Measurements from ENCODE around the gene SLC7A6OS.

Gene SLC7A6OS

GRCh38 chr16:68332411-68333121 lies 21.8 kb upstream of the SLC7A6OS start:
- Histone ChIP-seq H3K4me3 (replicated peaks; ENCODE audit: low read depth, low read length) (no peak overlapping the region), H3K36me3 (ENCODE audit: control insufficient read depth, insufficient read depth, low read length) (peaks cover 10% of the 10 kb centered on the region), H3K27me3 (replicated peaks; ENCODE audit: control insufficient read depth, insufficient read depth, low read length) (no peaks in the 10 kb centered on the region)
- no peak for TF ChIP-seq CTCF (IDR thresholded peaks at IDR 0.05; ENCODE audit: insufficient read depth, low read length, poor library complexity, severe bottlenecking)
- no peak for DNase-seq (ENCODE audit: extremely low read depth, insufficient read length)

GRCh38 chr16:68331879-68332410 lies 21.2 kb upstream of the SLC7A6OS start:
- Histone ChIP-seq H3K4me3 (replicated peaks; ENCODE audit: low read depth, low read length) (no peak overlapping the region), H3K27me3 (replicated peaks; ENCODE audit: control insufficient read depth, insufficient read depth, low read length) (no peaks in the 10 kb centered on the region), H3K36me3 (ENCODE audit: control insufficient read depth, insufficient read depth, low read length) (peaks cover 6% of the 10 kb centered on the region)
- DNase-seq (ENCODE audit: extremely low read depth, insufficient read length) = no peak
- no peak for TF ChIP-seq CTCF (IDR thresholded peaks at IDR 0.05; ENCODE audit: insufficient read depth, low read length, poor library complexity, severe bottlenecking)

GRCh38 chr16:68328860-68329390 lies 18.2 kb upstream of the SLC7A6OS start:
- Histone ChIP-seq H3K4me3 (replicated peaks; ENCODE audit: low read depth, low read length) (no peak overlapping the region), H3K36me3 (ENCODE audit: control insufficient read depth, insufficient read depth, low read length) (peaks cover 7% of the 10 kb centered on the region), H3K27me3 (replicated peaks; ENCODE audit: control insufficient read depth, insufficient read depth, low read length) (no peaks in the 10 kb centered on the region)
- DNase-seq (ENCODE audit: extremely low read depth, insufficient read length) = no peak
- no peak for TF ChIP-seq CTCF (IDR thresholded peaks at IDR 0.05; ENCODE audit: insufficient read depth, low read length, poor library complexity, severe bottlenecking)

- no peaks in the 10 kb centered on the region for H3K27me3 ChIP-seq (replicated peaks; ENCODE audit: control insufficient read depth, insufficient read depth, low read length)
- peaks cover 7% of the 10 kb centered on the region for H3K36me3 ChIP-seq (ENCODE audit: control insufficient read depth, insufficient read depth, low read length)
- H3K4me3 ChIP-seq (replicated peaks; ENCODE audit: low read depth, low read length) = no peak overlapping the region
- peak; percentile 45 for DNase-seq (ENCODE audit: extremely low read depth, insufficient read length)
- TF ChIP-seq CTCF (IDR thresholded peaks at IDR 0.05; ENCODE audit: insufficient read depth, low read length, poor library complexity, severe bottlenecking) = peak; percentile 92
Measured at GRCh38 chr16:68328151-68328859, 17.6 kb upstream of the SLC7A6OS start.

GRCh38 chr16:68324780-68325357 lies 14.1 kb upstream of the SLC7A6OS start:
- Histone ChIP-seq H3K4me3 (replicated peaks; ENCODE audit: low read depth, low read length) (no peak overlapping the region), H3K27me3 (replicated peaks; ENCODE audit: control insufficient read depth, insufficient read depth, low read length) (no peaks in the 10 kb centered on the region), H3K36me3 (ENCODE audit: control insufficient read depth, insufficient read depth, low read length) (peaks cover 8% of the 10 kb centered on the region)
- no peak for DNase-seq (ENCODE audit: extremely low read depth, insufficient read length)
- no peak for TF ChIP-seq CTCF (IDR thresholded peaks at IDR 0.05; ENCODE audit: insufficient read depth, low read length, poor library complexity, severe bottlenecking)
